Osteocyte (in vitro differentiated cells): ENCODE results near the gene FBXL7. TPM values are rescaled to one million over a fixed set of nuclear protein-coding genes. Genes with fewer than 3 reads are reported as not detected.

ENCODE experiments used
- DNase-seq: peaks from one replicate; pipeline ENCODE4 v3.0.0; 2021; ENCODE audit warnings: mixed read lengths; ENCODE audit not compliant: unreplicated experiment; ENCODE audit errors: extremely low spot score
- H3K27ac Mint-ChIP-seq: one replicate; pipeline ENCODE4 v1.8.0; 2021; ENCODE audit warnings: mild to moderate bottlenecking, mixed read lengths; ENCODE audit not compliant: unreplicated experiment
- H3K27me3 Mint-ChIP-seq: one replicate; pipeline ENCODE4 v1.8.0; 2021; ENCODE audit warnings: mixed read lengths; ENCODE audit not compliant: unreplicated experiment
- H3K36me3 Mint-ChIP-seq: one replicate; pipeline ENCODE4 v1.8.0; 2021; ENCODE audit warnings: mixed read lengths; ENCODE audit not compliant: unreplicated experiment
- H3K4me1 Mint-ChIP-seq: one replicate; pipeline ENCODE4 v1.8.0; 2021; ENCODE audit warnings: mixed read lengths; ENCODE audit not compliant: unreplicated experiment
- H3K4me3 Mint-ChIP-seq: one replicate; pipeline ENCODE4 v1.8.0; 2021; ENCODE audit warnings: mild to moderate bottlenecking, moderate library complexity, mixed read lengths; ENCODE audit not compliant: unreplicated experiment
- H3K9me3 Mint-ChIP-seq: one replicate; pipeline ENCODE4 v1.8.0; 2021; ENCODE audit warnings: mixed read lengths; ENCODE audit not compliant: unreplicated experiment
- CTCF ChIP-seq: fragments of 200-600 bp; sonication (generic); IDR thresholded peaks from 2 replicates; pipeline ENCODE4 v1.5.0; 2021; ENCODE audit warnings: antibody characterized with exemption, mild to moderate bottlenecking, moderate library complexity
- total RNA-seq: library from RNA; stranded (reverse); gene quantifications from 2 replicates; pipeline ENCODE4 v1.2.1, GENCODE V29; 2021

FBXL7 gene
- total RNA-seq, 1 donor from 2014 or later, result 28.4 TPM

- Mint-ChIP-seq H3K27me3 (peaks cover 37% of the 10 kb centered on the region), H3K36me3 (no peaks in the 10 kb centered on the region), H3K4me1 (no peaks in the 10 kb centered on the region), H3K9me3 (no peaks in the 10 kb centered on the region), H3K27ac (no peak overlapping the region), H3K4me3 (no peak overlapping the region)
- no peak for DNase-seq
- no peak for TF ChIP-seq CTCF
Observed at GRCh38 chr5:15489571-15490235, 10.3 kb upstream of the FBXL7 start.

- no peak for TF ChIP-seq CTCF
- peaks cover 51% of the 10 kb centered on the region for H3K27me3 Mint-ChIP-seq
Observed at GRCh38 chr5:15492545-15492944, 7.4 kb upstream of the FBXL7 start.

GRCh38 chr5:15493501-15493900 is 6.5 kb upstream of the FBXL7 start:
- Mint-ChIP-seq H3K27ac (no peak overlapping the region), H3K27me3 (peaks cover 51% of the 10 kb centered on the region), H3K4me1 (peaks cover 4% of the 10 kb centered on the region), H3K9me3 (no peaks in the 10 kb centered on the region), H3K4me3 (no peak overlapping the region), H3K36me3 (no peaks in the 10 kb centered on the region)
- DNase-seq, result no peak
- TF ChIP-seq CTCF, result no peak

More at GRCh38 chr5:15492545-15492944, 7.4 kb upstream of the FBXL7 start:
- no peaks in the 10 kb centered on the region for H3K9me3 Mint-ChIP-seq
- no peak overlapping the region for H3K4me3 Mint-ChIP-seq
- H3K4me1 Mint-ChIP-seq, result peaks cover 4% of the 10 kb centered on the region
- H3K36me3 Mint-ChIP-seq, result no peaks in the 10 kb centered on the region
- DNase-seq, result no peak
- H3K27ac Mint-ChIP-seq, result no peak overlapping the region

GRCh38 chr5:15495026-15495425 is 5.0 kb upstream of the FBXL7 start:
- Mint-ChIP-seq H3K27me3 (peaks cover 48% of the 10 kb centered on the region), H3K9me3 (no peaks in the 10 kb centered on the region), H3K4me3 (no peak overlapping the region), H3K27ac (no peak overlapping the region), H3K4me1 (peaks cover 10% of the 10 kb centered on the region), H3K36me3 (no peaks in the 10 kb centered on the region)
- TF ChIP-seq CTCF, result no peak
- no peak for DNase-seq

GRCh38 chr5:15496886-15497285 is 3.1 kb upstream of the FBXL7 start:
- no peak overlapping the region for H3K4me3 Mint-ChIP-seq
- no peak for TF ChIP-seq CTCF
- H3K36me3 Mint-ChIP-seq, result no peaks in the 10 kb centered on the region
- peaks cover 10% of the 10 kb centered on the region for H3K4me1 Mint-ChIP-seq
- no peaks in the 10 kb centered on the region for H3K9me3 Mint-ChIP-seq
- no peak for DNase-seq
- H3K27me3 Mint-ChIP-seq, result peaks cover 30% of the 10 kb centered on the region
- H3K27ac Mint-ChIP-seq, result no peak overlapping the region
